Bone marrow (tissue), 2 donors: Measurements from ENCODE around the gene PROM2.
"Not testable (repeated sequence)": the region's sequence is repeated elsewhere in the genome, so short reads cannot be mapped to it uniquely, and the experiment has no call there.

ENCODE experiments used
- DNase-seq, 2 donors: peaks; one replicate each; lab custom pipeline; 2025; lab: John Stamatoyannopoulos, UW

PROM2 gene

GRCh38 chr2:95274291-95275150 is at the start of gene PROM2:
Gene PROM2, plus strand, starts transcription at chr2:95274449. Its CDS starts 137 bp downstream, at chr2:95274586.
- no peak for DNase-seq

GRCh38 chr2:95225658-95226057 is 48.6 kb upstream of the PROM2 start:
- DNase-seq = no peak

GRCh38 chr2:95231723-95232122 is 42.5 kb upstream of the PROM2 start:
- peak in 1 of 2 donors; percentile 15 for DNase-seq

- DNase-seq = no peak
Measured at GRCh38 chr2:95232232-95232631, 42.0 kb upstream of the PROM2 start.

- no peak for DNase-seq
Measured at GRCh38 chr2:95234286-95234785, 39.9 kb upstream of the PROM2 start.

- DNase-seq = no peak
Measured at GRCh38 chr2:95234816-95235215, 39.4 kb upstream of the PROM2 start.

- DNase-seq = no peak
Measured at GRCh38 chr2:95238131-95238530, 36.1 kb upstream of the PROM2 start.

GRCh38 chr2:95240091-95240490 is 34.2 kb upstream of the PROM2 start:
- DNase-seq = no peak

- no peak for DNase-seq
Measured at GRCh38 chr2:95240556-95240955, 33.7 kb upstream of the PROM2 start.

GRCh38 chr2:95242084-95242483 is 32.2 kb upstream of the PROM2 start:
- DNase-seq = not testable (repeated sequence)

- DNase-seq = no peak
Measured at GRCh38 chr2:95258271-95258670, 16.0 kb upstream of the PROM2 start.

GRCh38 chr2:95260028-95261023 is 13.9 kb upstream of the PROM2 start:
- no peak for DNase-seq

- no peak for DNase-seq
Measured at GRCh38 chr2:95261602-95262001, 12.6 kb upstream of the PROM2 start.

GRCh38 chr2:95262896-95263542 is 11.2 kb upstream of the PROM2 start:
- no peak for DNase-seq

- no peak for DNase-seq
Measured at GRCh38 chr2:95264624-95265023, 9.6 kb upstream of the PROM2 start.

GRCh38 chr2:95265182-95265581 is 9.1 kb upstream of the PROM2 start:
- no peak for DNase-seq

- DNase-seq = no peak
Measured at GRCh38 chr2:95266781-95267430, 7.3 kb upstream of the PROM2 start.

GRCh38 chr2:95267458-95268210 is 6.6 kb upstream of the PROM2 start:
- no peak for DNase-seq

- DNase-seq = no peak
Measured at GRCh38 chr2:95268211-95269035, 5.8 kb upstream of the PROM2 start.
